Neural cell (in vitro differentiated cells): ENCODE results near the gene EVA1B. TPM values are rescaled to one million over a fixed set of nuclear protein-coding genes. Genes with fewer than 3 reads are reported as not detected.

ENCODE experiments used
- H2AFZ ChIP-seq: fragments of 200-600, 300-800 bp; sonication (generic), shearing (Covaris generic); 2 replicates; pipeline ENCODE4 v1.6.0; 2014; ENCODE audit warnings: low read depth, mild to moderate bottlenecking, antibody characterized with exemption, low read length, moderate library complexity
- H3F3A ChIP-seq: fragments of 200-600 bp; shearing (Covaris generic); 2 replicates; pipeline ENCODE4 v1.6.1; 2016; ENCODE audit warnings: mild to moderate bottlenecking, moderate library complexity, mixed read lengths, antibody characterized with exemption, low read length; ENCODE audit not compliant: insufficient read depth, poor library complexity, severe bottlenecking
- H3K27ac ChIP-seq: fragments of 200-600, 300-800 bp; sonication (generic), shearing (Covaris generic); 2 replicates; pipeline ENCODE4 v1.5.1; 2014; ENCODE audit warnings: mild to moderate bottlenecking, low read length, moderate library complexity
- H3K27me3 ChIP-seq: fragments of 300-800, 200-600 bp; sonication (generic), shearing (Covaris generic); 2 replicates; pipeline ENCODE4 v1.6.0; 2014; ENCODE audit warnings: mild to moderate bottlenecking, low read depth, low read length, moderate library complexity; ENCODE audit not compliant: insufficient read depth
- H3K36me3 ChIP-seq: fragments of 300-800, 200-600 bp; sonication (generic), shearing (Covaris generic); 2 replicates; pipeline ENCODE4 v1.5.1; 2014; ENCODE audit warnings: mild to moderate bottlenecking, antibody characterized with exemption, low read length, moderate library complexity; ENCODE audit not compliant: insufficient read depth
- H3K4me2 ChIP-seq: fragments of 300-800, 200-600 bp; sonication (generic), shearing (Covaris generic); 2 replicates; pipeline ENCODE4 v1.6.0; 2014; ENCODE audit warnings: mild to moderate bottlenecking, low read length
- H3K4me3 ChIP-seq: fragments of 300-800, 200-600 bp; sonication (generic), shearing (Covaris generic); 2 replicates; pipeline ENCODE4 v1.5.1; 2014; ENCODE audit warnings: mild to moderate bottlenecking, low read length, moderate library complexity
- H3K79me2 ChIP-seq: fragments of 200-600 bp; shearing (Covaris generic); replicated peaks from 2 replicates; pipeline ENCODE4 v1.6.0; 2014; ENCODE audit warnings: mild to moderate bottlenecking, low read length, moderate library complexity; ENCODE audit not compliant: insufficient read depth
- H3K9ac ChIP-seq: fragments of 300-800, 200-600 bp; sonication (generic), shearing (Covaris generic); 2 replicates; pipeline ENCODE4 v1.6.1; 2016; ENCODE audit warnings: mild to moderate bottlenecking, low read length, mixed read lengths
- H3K9me2 ChIP-seq: fragments of 200-600 bp; shearing (Covaris generic); 2 replicates; pipeline ENCODE4 v1.6.1; 2016; ENCODE audit warnings: mild to moderate bottlenecking, low read length, mixed read lengths; ENCODE audit not compliant: insufficient read depth
- H3K9me3 ChIP-seq: fragments of 200-600, 300-800 bp; sonication (generic), shearing (Covaris generic); 2 replicates; pipeline ENCODE4 v1.6.1; 2016; ENCODE audit warnings: mild to moderate bottlenecking, mixed run types, low read length, moderate library complexity, mixed read lengths
- H4K20me1 ChIP-seq: fragments of 200-600 bp; shearing (Covaris generic); 2 replicates; pipeline ENCODE4 v1.6.1; 2016; ENCODE audit warnings: mild to moderate bottlenecking, mixed run types; ENCODE audit not compliant: insufficient read depth
- EP300 ChIP-seq: fragments of 450-650 bp; conservative IDR thresholded peaks from 2 replicates; pipeline ENCODE4 v1.6.1; 2014; ENCODE audit warnings: antibody characterized with exemption, mild to moderate bottlenecking, moderate library complexity; ENCODE audit not compliant: poor library complexity, severe bottlenecking
- EZH2 ChIP-seq: fragments of 200-600, 300-800 bp; shearing (Covaris generic), sonication (generic); IDR thresholded peaks from 2 replicates; pipeline ENCODE4 v1.6.1; 2014; ENCODE audit warnings: antibody characterized with exemption, low read length, borderline replicate concordance, mild to moderate bottlenecking; ENCODE audit not compliant: insufficient read depth, poor library complexity, severe bottlenecking
- MXI1 ChIP-seq: fragments of 450-650 bp; conservative IDR thresholded peaks from 2 replicates; pipeline ENCODE4 v1.6.1; 2014; ENCODE audit warnings: antibody characterized with exemption, mild to moderate bottlenecking; ENCODE audit not compliant: poor library complexity, severe bottlenecking
- POLR2AphosphoS5 ChIP-seq: IDR thresholded peaks from 2 replicates; pipeline ENCODE4 v1.6.1; 2012
- RAD21 ChIP-seq: fragments of 450-650 bp; conservative IDR thresholded peaks from 2 replicates; pipeline ENCODE4 v1.6.1; 2014; ENCODE audit warnings: antibody characterized with exemption, mild to moderate bottlenecking, moderate library complexity
- SMC3 ChIP-seq: fragments of 450-650 bp; conservative IDR thresholded peaks from 2 replicates; pipeline ENCODE4 v1.6.1; 2014; ENCODE audit warnings: antibody characterized with exemption, mild to moderate bottlenecking, moderate library complexity; ENCODE audit not compliant: poor library complexity
- TAF1 ChIP-seq: IDR thresholded peaks from 2 replicates; pipeline ENCODE4 v1.6.1; 2012; ENCODE audit warnings: low read depth
- polyA plus RNA-seq: library from polyadenylated mRNA; depleted of rRNA; stranded (reverse); fragments of >200 nt; gene quantifications from 2 replicates; pipeline ENCODE4 v1.2.3, GENCODE V29; 2014
- TF ChIP-seq, protein P1 (sequence below): IDR thresholded peaks from 2 replicates; pipeline ENCODE4 v1.6.1; 2012; ENCODE audit warnings: borderline replicate concordance
- TF ChIP-seq, protein P2 (sequence below): fragments of 450-650 bp; IDR thresholded peaks from 2 replicates; pipeline ENCODE4 v1.5.1; 2014; ENCODE audit warnings: antibody characterized with exemption, mild to moderate bottlenecking, moderate library complexity; ENCODE audit not compliant: poor library complexity, severe bottlenecking

EVA1B gene
- polyA plus RNA-seq, 1 donor from 2014 or later = 0.25 TPM

DNA sequence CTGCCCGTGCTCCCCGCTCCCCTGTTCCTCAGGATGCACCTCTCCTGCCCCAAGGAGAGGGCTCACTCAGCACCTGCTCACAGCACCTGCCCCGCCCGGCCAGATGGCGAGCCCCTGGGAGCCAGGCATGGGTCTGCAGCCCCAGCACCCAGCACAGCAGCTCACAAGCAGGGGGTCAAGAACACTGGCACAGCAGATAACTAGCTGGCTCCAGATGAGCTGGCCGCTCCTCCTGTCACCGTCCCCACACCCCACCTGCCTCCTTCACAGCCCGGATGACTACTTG, 20.9 kb upstream of the EVA1B start:
- Histone ChIP-seq H3K27ac (no peak overlapping the region), H4K20me1 (no peaks in the 10 kb centered on the region), H3K9me3 (no peaks in the 10 kb centered on the region), H3K9ac (no peak overlapping the region), H3K27me3 (no peaks in the 10 kb centered on the region), H3K4me2 (no peak overlapping the region), H3K79me2 (no peaks in the 10 kb centered on the region), H2AFZ (no peak overlapping the region), H3K36me3 (peaks cover 5% of the 10 kb centered on the region), H3K9me2 (no peaks in the 10 kb centered on the region), H3K4me3 (no peak overlapping the region), H3F3A (no peaks in the 10 kb centered on the region)
- TF ChIP-seq POLR2AphosphoS5 (no peak), EP300 (no peak), RAD21 (no peak), MXI1 (no peak), SMC3 (no peak), EZH2 (no peak)
- TF ChIP-seq, protein P1, sequence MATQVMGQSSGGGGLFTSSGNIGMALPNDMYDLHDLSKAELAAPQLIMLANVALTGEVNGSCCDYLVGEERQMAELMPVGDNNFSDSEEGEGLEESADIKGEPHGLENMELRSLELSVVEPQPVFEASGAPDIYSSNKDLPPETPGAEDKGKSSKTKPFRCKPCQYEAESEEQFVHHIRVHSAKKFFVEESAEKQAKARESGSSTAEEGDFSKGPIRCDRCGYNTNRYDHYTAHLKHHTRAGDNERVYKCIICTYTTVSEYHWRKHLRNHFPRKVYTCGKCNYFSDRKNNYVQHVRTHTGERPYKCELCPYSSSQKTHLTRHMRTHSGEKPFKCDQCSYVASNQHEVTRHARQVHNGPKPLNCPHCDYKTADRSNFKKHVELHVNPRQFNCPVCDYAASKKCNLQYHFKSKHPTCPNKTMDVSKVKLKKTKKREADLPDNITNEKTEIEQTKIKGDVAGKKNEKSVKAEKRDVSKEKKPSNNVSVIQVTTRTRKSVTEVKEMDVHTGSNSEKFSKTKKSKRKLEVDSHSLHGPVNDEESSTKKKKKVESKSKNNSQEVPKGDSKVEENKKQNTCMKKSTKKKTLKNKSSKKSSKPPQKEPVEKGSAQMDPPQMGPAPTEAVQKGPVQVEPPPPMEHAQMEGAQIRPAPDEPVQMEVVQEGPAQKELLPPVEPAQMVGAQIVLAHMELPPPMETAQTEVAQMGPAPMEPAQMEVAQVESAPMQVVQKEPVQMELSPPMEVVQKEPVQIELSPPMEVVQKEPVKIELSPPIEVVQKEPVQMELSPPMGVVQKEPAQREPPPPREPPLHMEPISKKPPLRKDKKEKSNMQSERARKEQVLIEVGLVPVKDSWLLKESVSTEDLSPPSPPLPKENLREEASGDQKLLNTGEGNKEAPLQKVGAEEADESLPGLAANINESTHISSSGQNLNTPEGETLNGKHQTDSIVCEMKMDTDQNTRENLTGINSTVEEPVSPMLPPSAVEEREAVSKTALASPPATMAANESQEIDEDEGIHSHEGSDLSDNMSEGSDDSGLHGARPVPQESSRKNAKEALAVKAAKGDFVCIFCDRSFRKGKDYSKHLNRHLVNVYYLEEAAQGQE = no peak
- TF ChIP-seq, protein P2, sequence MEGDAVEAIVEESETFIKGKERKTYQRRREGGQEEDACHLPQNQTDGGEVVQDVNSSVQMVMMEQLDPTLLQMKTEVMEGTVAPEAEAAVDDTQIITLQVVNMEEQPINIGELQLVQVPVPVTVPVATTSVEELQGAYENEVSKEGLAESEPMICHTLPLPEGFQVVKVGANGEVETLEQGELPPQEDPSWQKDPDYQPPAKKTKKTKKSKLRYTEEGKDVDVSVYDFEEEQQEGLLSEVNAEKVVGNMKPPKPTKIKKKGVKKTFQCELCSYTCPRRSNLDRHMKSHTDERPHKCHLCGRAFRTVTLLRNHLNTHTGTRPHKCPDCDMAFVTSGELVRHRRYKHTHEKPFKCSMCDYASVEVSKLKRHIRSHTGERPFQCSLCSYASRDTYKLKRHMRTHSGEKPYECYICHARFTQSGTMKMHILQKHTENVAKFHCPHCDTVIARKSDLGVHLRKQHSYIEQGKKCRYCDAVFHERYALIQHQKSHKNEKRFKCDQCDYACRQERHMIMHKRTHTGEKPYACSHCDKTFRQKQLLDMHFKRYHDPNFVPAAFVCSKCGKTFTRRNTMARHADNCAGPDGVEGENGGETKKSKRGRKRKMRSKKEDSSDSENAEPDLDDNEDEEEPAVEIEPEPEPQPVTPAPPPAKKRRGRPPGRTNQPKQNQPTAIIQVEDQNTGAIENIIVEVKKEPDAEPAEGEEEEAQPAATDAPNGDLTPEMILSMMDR = no peak

DNA sequence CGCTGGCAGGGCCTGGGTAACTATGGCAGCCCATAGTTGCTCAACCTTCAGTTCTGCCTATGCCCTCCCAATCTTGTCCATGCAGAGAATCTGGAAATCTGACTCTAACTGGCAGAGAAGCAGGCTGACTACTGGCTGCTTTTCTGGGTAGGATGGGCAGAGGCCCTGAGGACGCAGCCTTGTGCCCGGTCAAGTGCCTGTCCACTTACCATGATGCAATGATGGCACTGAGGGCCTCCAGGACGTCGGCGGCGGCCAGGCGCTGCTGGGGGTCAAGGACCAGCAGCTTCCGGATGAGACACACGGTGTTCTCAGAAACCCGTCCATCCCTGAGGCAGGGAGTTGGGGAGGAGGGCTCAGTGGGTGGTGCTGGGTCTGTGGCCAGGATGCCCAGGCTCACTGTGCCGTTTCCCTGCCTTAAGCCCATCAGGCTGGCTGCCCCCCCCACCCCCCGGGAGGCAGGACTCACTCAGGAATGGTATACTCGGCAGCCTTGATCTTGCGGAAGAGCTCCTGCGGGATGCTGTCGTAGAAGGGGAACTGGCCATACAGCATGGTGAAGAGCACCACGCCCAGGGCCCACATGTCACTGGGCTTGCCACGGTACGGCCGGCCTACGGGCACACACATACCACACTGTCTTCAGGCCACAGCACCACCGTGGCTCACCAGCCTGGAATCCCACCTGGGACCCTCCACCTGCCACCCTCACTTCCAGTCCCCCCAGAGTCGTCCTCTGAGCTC, 20.4 kb upstream of the EVA1B start:
- Histone ChIP-seq H3K4me2 (no peak overlapping the region), H4K20me1 (no peaks in the 10 kb centered on the region), H3K36me3 (peaks cover 5% of the 10 kb centered on the region), H3K79me2 (no peaks in the 10 kb centered on the region), H3F3A (no peaks in the 10 kb centered on the region), H2AFZ (no peak overlapping the region), H3K27ac (no peak overlapping the region), H3K27me3 (no peaks in the 10 kb centered on the region), H3K9me2 (no peaks in the 10 kb centered on the region), H3K9ac (no peak overlapping the region), H3K4me3 (no peak overlapping the region), H3K9me3 (no peaks in the 10 kb centered on the region)
- TF ChIP-seq, protein P2 = no peak
- TF ChIP-seq TAF1 (no peak), RAD21 (no peak), EZH2 (no peak), SMC3 (no peak), MXI1 (no peak), EP300 (no peak), POLR2AphosphoS5 (no peak)
- TF ChIP-seq, protein P1 = no peak
